ENCODE measurements around the gene DOCK1.

The DOCK1 gene

DNA sequence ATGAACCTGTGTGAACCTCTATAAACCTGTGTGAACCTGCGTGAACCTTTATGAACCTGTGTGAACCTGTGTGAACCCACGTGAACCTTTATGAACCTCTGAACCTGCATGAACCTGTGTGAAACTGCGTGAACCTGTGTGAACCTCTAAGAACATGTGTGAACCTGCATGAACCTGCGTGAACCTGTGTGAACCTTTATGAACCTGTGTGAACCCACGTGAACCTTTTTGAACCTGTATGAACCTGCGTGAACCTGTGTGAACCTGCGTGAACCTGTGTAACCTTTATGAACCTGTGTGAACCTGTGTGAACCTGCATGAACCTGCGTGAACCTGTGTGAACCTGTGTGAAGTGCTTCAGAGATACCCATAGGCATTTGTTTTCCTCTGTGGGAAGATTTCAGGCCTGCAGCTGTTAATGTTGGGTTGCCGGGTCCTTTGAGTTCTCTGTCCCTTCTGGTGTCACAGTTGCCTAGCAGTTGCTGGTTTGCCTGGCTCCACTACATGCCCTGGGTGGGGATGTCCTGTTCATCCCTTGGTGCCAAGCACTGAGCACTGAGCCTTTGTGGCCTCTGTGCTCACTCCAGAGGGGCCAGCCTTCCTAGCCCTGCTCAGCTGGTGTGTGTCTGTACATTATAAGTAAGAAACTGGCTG lies 97.9 kb downstream of the DOCK1 start:
- H3K27me3 ChIP-seq (ENCODE audit: low read depth) = no peaks in the 10 kb centered on the region
- H3K4me3 ChIP-seq = no peak overlapping the region
- in situ Hi-C loops (cut with MboI; ENCODE audit: low sequenced_read_pairs) = no loop called here
- peaks cover 15% of the 10 kb centered on the region for H3K36me3 ChIP-seq (replicated peaks)
- DNase-seq (ENCODE audit: low spot score in 2 of 2) = no peak
- no peaks in the 10 kb centered on the region for H3K9me3 ChIP-seq
- H3K4me1 ChIP-seq = no peaks in the 10 kb centered on the region

DNA sequence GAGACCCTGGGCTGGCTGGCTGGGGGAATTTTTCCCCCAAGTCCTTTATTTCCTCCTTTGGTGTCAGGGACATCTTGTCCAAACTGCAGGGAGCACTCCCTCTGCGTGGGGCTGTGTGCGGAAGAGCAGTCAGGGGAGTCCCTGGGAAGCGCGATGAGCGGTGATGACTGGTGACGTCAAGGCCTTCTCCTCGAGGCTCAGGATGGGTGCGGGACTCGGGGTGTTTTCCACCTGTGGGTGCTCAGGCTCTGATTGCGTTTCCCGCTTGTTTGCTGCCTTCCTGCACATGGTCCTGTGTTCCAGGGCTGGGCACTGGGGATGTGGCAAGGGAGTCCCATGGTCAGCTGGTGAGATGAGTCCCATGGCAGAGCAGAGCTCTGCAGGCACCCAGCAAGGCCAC lies 101.2 kb downstream of the DOCK1 start:
- H3K4me1 ChIP-seq = no peaks in the 10 kb centered on the region
- 0 out of 2 replicates have a peak, but pooled peaks cover 2% of the 10 kb centered on the region for H3K36me3 ChIP-seq (replicated peaks)
- H3K27me3 ChIP-seq (ENCODE audit: low read depth) = no peaks in the 10 kb centered on the region
- no peak overlapping the region for H3K4me3 ChIP-seq
- no peak for DNase-seq (ENCODE audit: low spot score in 2 of 2)
- in situ Hi-C loops (cut with MboI; ENCODE audit: low sequenced_read_pairs) = no loop called here
- no peaks in the 10 kb centered on the region for H3K9me3 ChIP-seq

DNA sequence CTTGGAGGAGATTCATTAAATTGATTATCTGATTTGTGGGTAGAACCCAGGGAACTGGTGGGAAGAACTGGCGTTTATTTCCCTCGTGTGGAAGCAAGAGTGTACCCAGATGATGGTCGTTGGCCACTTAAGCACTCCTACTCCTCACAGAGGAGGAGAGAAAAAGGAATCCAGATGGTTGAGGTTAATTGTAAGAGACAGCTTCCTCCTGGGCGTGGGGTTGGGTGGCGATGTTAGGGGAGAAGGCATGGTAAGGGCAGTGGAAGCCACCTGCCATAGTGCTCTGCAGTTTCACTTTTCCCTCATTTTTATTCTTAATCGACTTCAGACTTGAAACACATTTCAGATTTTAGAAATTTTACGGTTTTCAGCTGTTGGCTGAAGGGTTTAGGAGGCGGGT lies 104.1 kb downstream of the DOCK1 start:
- Histone ChIP-seq H3K36me3 (replicated peaks) (no peaks in the 10 kb centered on the region), H3K4me3 (no peak overlapping the region), H3K9me3 (no peaks in the 10 kb centered on the region), H3K4me1 (no peaks in the 10 kb centered on the region), H3K27me3 (ENCODE audit: low read depth) (no peaks in the 10 kb centered on the region)
- DNase-seq (ENCODE audit: low spot score in 2 of 2) = no peak
- in situ Hi-C loops (cut with MboI; ENCODE audit: low sequenced_read_pairs) = no loop called here

DNA sequence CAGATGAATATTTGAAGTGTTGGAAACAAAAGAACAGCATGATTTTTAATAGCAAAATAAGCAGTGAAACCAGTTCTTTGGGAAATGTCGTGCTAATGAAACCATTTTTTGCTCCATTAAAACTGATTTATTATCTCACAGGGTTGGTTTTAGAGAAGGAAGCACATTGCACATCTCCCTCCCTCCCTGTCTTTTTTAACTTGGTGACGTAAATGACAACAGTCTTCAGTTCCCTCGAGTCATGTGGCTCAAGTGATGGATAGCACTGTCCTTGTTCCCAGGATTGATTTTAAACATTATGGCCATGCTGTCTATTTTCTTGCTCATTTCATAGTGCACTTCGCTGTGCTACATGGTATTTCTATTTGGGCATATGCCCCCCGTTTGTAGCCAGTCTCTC lies 105.9 kb downstream of the DOCK1 start:
- H3K36me3 ChIP-seq (replicated peaks) = no peaks in the 10 kb centered on the region
- no peaks in the 10 kb centered on the region for H3K4me1 ChIP-seq
- in situ Hi-C loops (cut with MboI; ENCODE audit: low sequenced_read_pairs) = no loop called here
- no peaks in the 10 kb centered on the region for H3K9me3 ChIP-seq
- DNase-seq (ENCODE audit: low spot score in 2 of 2) = no peak
- no peaks in the 10 kb centered on the region for H3K27me3 ChIP-seq (ENCODE audit: low read depth)
- H3K4me3 ChIP-seq = no peak overlapping the region

DNA sequence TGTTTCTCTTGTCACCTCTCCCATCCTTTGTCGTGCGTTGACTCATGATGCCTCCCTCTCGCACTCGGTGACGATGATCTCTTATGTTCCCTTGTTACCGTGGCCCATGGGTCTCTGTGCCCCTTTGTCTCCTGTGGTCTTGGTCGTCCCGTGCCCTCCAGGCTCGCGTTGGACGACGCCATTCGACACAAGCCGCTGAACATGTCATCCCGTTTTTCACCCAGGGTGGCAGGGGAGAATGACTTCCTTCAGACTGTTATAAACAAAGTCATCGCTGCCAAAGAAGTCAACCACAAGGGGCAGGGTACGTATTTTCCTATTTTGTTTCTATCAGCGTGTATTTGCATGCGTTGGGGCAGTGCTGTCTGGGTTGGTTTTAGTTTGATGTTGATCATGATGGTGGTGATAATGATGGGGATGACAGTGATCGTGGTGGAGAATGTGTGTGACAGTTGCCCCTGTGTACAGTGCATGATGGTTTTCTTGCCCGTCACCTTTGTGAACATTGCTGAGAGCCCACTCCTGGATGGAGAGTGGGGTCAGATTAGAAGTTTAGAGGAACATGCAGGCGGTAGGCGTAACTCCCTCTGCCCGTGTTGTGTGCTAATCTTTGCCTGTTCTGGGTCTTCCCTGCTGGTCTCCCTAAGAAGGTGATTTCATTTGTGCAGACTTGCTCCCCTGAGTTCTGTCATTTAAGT lies 107.0 kb downstream of the DOCK1 start:
- DNase-seq (ENCODE audit: low spot score in 2 of 2) = no peak
- no peaks in the 10 kb centered on the region for H3K9me3 ChIP-seq
- H3K4me3 ChIP-seq = no peak overlapping the region
- in situ Hi-C loops (cut with MboI; ENCODE audit: low sequenced_read_pairs) = no loop called here
- H3K36me3 ChIP-seq (replicated peaks) = no peaks in the 10 kb centered on the region
- H3K4me1 ChIP-seq = no peaks in the 10 kb centered on the region
- H3K27me3 ChIP-seq (ENCODE audit: low read depth) = no peaks in the 10 kb centered on the region

DNA sequence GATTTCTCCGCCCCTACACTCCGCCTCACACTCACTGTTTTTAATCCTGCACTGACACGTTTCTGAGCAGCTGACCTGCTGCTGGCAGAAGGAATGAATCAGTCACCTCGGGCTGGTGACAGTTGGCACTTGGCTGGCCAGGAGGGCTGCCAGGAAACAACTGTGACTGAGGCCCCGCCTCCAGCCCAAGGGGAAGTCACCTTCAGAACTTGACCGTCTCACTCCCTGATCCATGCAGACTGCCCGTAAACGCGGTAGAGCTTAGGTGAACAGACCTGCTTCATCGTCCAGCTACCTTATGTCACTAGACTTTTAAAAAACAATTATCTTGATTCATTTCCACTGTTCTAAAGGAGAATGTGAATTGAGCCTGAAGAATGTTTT lies 107.5 kb downstream of the DOCK1 start:
- no peaks in the 10 kb centered on the region for H3K36me3 ChIP-seq (replicated peaks)
- DNase-seq (ENCODE audit: low spot score in 2 of 2) = no peak
- H3K4me1 ChIP-seq = no peaks in the 10 kb centered on the region
- no peak overlapping the region for H3K4me3 ChIP-seq
- no peaks in the 10 kb centered on the region for H3K27me3 ChIP-seq (ENCODE audit: low read depth)
- no peaks in the 10 kb centered on the region for H3K9me3 ChIP-seq
- in situ Hi-C loops (cut with MboI; ENCODE audit: low sequenced_read_pairs) = no loop called here

DNA sequence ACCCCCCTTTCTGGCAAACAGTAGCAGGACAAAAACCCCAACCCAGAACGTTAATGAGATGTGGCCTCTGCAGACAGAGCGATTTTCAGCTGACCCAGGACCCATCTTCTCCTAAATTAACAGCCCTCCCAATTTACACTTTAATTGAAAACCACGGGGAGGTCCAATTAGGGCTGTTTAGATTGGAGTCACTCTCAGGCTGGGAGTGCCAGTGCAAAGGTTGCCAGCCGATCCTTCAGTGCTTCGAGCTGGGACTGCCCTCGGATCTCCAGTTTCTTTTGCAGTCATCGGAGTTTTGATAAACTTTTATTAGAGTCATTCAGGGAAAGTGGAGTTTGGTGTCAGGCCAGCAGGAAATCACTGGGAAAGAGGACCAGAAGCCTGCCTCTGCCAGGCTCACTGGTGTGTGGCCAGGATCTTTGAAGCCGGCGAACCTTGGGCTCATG lies 108.0 kb downstream of the DOCK1 start:
- H3K4me3 ChIP-seq = no peak overlapping the region
- H3K9me3 ChIP-seq = no peaks in the 10 kb centered on the region
- no peaks in the 10 kb centered on the region for H3K36me3 ChIP-seq (replicated peaks)
- no peaks in the 10 kb centered on the region for H3K4me1 ChIP-seq
- DNase-seq (ENCODE audit: low spot score in 2 of 2) = no peak
- in situ Hi-C loops (cut with MboI; ENCODE audit: low sequenced_read_pairs) = no loop called here
- H3K27me3 ChIP-seq (ENCODE audit: low read depth) = no peaks in the 10 kb centered on the region

DNA sequence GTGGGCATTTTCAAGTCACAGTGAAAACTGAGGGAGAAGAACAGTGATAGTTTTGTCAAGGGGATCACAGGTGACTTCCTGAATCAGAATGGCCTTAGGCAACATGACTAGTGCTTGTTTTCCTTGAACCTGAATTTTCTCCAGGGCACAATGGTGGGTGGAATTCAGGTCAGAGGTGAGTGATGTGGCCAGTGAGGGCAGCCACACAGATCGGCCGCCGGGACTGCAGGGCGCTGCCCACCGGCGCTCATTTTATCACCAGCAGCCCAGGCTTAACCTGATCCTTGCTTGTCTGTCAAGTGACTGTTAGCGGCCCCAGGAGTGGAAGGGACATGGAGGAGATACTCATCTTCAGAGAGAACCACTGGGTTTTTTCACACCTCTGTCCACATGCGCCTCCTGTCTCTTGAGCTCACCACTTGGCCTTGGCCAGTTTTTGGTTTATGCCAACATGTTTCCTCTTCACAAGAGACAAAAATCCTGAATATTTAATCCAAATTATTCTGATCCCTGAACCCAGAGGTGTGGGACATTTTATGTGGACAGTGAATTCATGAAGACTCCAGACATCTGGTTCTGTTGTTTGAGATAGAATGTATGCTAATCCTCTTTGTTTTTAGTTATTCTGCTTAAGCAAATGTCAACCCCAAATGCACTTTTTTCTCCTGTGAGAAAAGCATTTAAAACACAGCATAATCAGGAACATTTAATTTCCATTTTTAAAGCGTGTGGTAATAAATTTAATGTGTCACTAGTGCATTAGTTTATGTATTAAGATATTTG lies 108.7 kb downstream of the DOCK1 start:
- in situ Hi-C loops (cut with MboI; ENCODE audit: low sequenced_read_pairs) = no loop called here
- H3K36me3 ChIP-seq (replicated peaks) = no peaks in the 10 kb centered on the region
- no peak for DNase-seq (ENCODE audit: low spot score in 2 of 2)
- H3K27me3 ChIP-seq (ENCODE audit: low read depth) = no peaks in the 10 kb centered on the region
- H3K9me3 ChIP-seq = no peaks in the 10 kb centered on the region
- no peak overlapping the region for H3K4me3 ChIP-seq
- H3K4me1 ChIP-seq = no peaks in the 10 kb centered on the region

DNA sequence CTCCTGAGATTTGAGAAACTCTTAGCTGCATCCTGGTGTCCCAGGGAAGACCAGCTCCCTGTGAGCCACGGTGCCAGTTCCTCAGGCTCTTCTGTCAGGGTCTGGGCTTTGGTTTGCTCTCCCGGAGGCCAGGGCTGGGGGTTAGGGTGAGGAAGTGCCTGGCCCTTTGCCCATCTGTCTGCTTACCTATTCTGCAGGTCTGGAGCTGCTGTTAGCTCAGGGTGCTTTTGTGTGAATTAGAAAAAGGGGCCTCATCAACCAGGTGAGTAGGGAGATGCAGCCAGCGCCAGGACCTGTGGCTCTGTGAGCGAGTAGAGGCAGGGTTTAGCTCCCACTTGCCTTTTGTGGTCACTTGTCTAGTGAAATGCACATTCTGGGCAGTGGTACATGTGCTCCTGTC lies 109.4 kb downstream of the DOCK1 start:
- no peak for DNase-seq (ENCODE audit: low spot score in 2 of 2)
- no peaks in the 10 kb centered on the region for H3K27me3 ChIP-seq (ENCODE audit: low read depth)
- no peaks in the 10 kb centered on the region for H3K36me3 ChIP-seq (replicated peaks)
- in situ Hi-C loops (cut with MboI; ENCODE audit: low sequenced_read_pairs) = no loop called here
- no peak overlapping the region for H3K4me3 ChIP-seq
- no peaks in the 10 kb centered on the region for H3K9me3 ChIP-seq
- H3K4me1 ChIP-seq = peaks cover 7% of the 10 kb centered on the region

DNA sequence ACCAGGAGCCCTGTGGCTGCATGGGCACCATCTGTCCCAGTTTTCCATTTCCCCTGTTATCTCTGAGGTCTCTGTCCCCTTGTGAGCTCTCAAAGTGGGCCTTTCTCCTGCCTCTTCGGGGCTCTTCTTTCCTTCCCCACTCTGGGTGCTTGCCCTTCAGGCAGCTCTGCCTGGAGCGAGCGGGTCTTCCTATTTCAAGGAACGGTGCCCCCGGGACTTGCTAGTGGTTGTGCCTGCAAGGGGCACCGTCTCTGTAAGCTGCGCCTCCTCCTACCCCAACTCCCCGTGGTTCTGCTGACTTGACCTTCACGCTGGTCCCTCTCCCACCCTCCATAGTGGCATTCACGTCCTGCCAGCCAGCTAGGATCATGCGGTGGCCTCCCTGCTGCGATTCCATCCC lies 110.1 kb downstream of the DOCK1 start:
- H3K9me3 ChIP-seq = no peaks in the 10 kb centered on the region
- DNase-seq (ENCODE audit: low spot score in 2 of 2) = no peak
- peaks cover 7% of the 10 kb centered on the region for H3K4me1 ChIP-seq
- no peaks in the 10 kb centered on the region for H3K36me3 ChIP-seq (replicated peaks)
- in situ Hi-C loops (cut with MboI; ENCODE audit: low sequenced_read_pairs) = no loop called here
- no peak overlapping the region for H3K4me3 ChIP-seq
- no peaks in the 10 kb centered on the region for H3K27me3 ChIP-seq (ENCODE audit: low read depth)

DNA sequence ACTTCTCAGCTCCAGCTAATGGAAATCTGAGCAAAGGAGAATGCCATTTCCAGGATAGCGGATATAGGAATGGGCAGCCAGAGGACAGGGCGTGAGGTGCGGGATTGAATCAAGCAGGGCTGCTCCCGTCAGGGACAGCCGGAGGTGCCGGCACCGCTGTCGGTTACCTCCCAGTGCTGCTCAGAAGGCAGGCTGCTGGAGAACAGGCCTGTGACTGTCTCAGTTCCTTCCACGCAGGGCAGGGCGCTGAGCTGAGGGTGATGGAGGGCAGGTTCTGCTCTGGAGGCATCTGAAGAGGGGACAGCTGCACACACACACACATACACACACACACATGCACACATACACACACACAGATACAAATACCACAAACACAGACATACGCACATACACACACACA lies 111.1 kb downstream of the DOCK1 start:
- in situ Hi-C loops (cut with MboI; ENCODE audit: low sequenced_read_pairs) = no loop called here
- DNase-seq (ENCODE audit: low spot score in 2 of 2) = no peak
- Histone ChIP-seq H3K27me3 (ENCODE audit: low read depth) (no peaks in the 10 kb centered on the region), H3K9me3 (no peaks in the 10 kb centered on the region), H3K36me3 (replicated peaks) (no peaks in the 10 kb centered on the region), H3K4me1 (peaks cover 7% of the 10 kb centered on the region), H3K4me3 (no peak overlapping the region)

DNA sequence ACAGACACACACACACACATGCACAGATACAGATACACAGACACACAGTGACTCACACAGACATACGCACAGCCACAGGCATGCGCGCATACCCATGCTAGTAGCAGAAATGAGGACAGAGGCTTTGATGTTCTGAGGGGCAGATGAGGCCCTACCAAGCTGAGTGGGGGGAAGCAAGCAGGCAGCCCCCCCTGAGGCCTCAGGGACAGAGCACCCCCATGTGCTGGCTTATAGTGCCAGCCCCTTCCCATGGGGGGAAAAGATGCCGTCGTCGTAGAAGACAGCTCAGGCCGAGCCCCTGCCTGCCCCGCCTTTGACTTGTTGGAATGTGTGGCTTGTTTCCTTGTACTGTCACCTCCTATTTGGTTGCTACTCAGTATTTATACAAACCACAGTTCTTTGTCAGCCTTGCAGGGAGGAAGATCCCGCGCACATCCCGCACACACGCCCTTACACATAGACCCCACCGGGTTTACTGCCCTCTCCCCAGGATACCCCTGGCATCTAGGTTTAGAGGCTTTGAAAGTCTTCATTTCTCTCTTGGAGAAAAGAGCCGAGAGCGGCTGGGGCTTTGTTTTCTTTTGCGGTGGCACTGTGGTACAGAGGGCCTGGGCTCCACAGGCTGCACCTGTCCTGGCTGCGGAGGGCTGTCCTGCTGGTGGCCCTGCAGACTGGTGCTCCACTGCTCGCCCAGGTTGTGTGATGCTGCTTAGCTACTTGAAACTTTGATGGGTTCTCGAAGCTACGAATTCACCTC lies 112.5 kb downstream of the DOCK1 start:
- Histone ChIP-seq H3K4me3 (no peak overlapping the region), H3K9me3 (no peaks in the 10 kb centered on the region), H3K36me3 (replicated peaks) (no peaks in the 10 kb centered on the region), H3K27me3 (ENCODE audit: low read depth) (no peaks in the 10 kb centered on the region), H3K4me1 (peaks cover 7% of the 10 kb centered on the region)
- in situ Hi-C loops (cut with MboI; ENCODE audit: low sequenced_read_pairs) = no loop called here
- no peak for DNase-seq (ENCODE audit: low spot score in 2 of 2)

DNA sequence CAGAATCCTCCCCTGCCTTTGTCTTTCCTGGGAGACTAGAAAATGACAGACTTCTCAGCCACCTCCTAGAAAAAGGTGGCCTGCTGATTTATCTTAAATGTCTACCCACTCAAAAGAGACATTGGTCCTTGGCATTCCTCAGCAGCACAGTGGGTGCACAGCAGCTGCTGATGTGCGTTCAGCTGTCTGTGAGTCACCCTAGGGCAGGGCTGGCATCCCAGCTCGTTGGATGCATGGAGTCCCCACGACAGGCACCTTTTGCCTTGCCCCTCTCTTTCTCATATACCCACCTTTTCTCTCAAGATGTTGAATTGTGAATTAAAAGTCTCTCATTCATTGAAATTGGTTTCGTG lies 113.0 kb downstream of the DOCK1 start:
- H3K9me3 ChIP-seq = no peaks in the 10 kb centered on the region
- DNase-seq (ENCODE audit: low spot score in 2 of 2) = no peak
- no peaks in the 10 kb centered on the region for H3K27me3 ChIP-seq (ENCODE audit: low read depth)

DNA sequence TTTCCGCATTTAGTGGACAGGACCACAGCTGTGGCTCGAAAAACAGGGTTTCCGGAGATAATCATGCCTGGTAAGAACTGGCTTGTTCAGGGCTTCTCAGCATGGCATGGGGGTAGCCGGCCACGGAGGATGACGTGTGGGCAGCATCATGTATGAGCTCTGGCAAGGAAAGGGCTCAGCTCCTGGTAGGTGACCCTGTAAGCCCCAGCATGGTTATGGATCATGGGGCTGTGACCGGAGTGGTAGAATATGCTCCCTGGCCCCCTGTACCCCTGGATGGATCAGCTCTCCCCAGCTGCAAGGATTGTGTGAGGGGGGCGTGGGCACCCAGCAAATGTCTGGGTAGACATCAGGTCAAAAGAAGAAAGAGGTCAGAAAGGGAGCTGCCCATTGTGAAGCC lies 113.5 kb downstream of the DOCK1 start:
- no peaks in the 10 kb centered on the region for H3K9me3 ChIP-seq
- no peaks in the 10 kb centered on the region for H3K36me3 ChIP-seq (replicated peaks)
- no peak overlapping the region for H3K4me3 ChIP-seq
- peaks cover 7% of the 10 kb centered on the region for H3K4me1 ChIP-seq
- H3K27me3 ChIP-seq (ENCODE audit: low read depth) = no peaks in the 10 kb centered on the region
- in situ Hi-C loops (cut with MboI; ENCODE audit: low sequenced_read_pairs) = no loop called here
- no peak for DNase-seq (ENCODE audit: low spot score in 2 of 2)

More for the DNA sequence above, 113.0 kb downstream of the DOCK1 start:
- Histone ChIP-seq H3K36me3 (replicated peaks) (no peaks in the 10 kb centered on the region), H3K4me1 (peaks cover 7% of the 10 kb centered on the region), H3K4me3 (no peak overlapping the region)
- in situ Hi-C loops (cut with MboI; ENCODE audit: low sequenced_read_pairs) = no loop called here

Measured in HAP-1 (cell line).